Activated naive CD4-positive, alpha-beta T cell treated with anti-CD3 and anti-CD28 coated beads, Interleukin-2, amount 50 U/mL, for 16 hours (primary cell): ENCODE results near the gene GIMAP7.
"Not testable (repeated sequence)": the region's sequence is repeated elsewhere in the genome, so short reads cannot be mapped to it uniquely, and the experiment has no call there.

Experiments used
- DNase-seq: peaks from one replicate; pipeline ENCODE4 v3.0.0-alpha.2; 2020

The GIMAP7 gene

GRCh38 chr7:150514748-150515222, at the start of gene GIMAP7:
Gene GIMAP7, plus strand, starts transcription at chr7:150514872. Its CDS starts 5,103 bp downstream, at chr7:150519975.
- DNase-seq = peak; percentile 65

GRCh38 chr7:150464962-150465361, 49.7 kb upstream of the GIMAP7 start:
- no peak for DNase-seq

GRCh38 chr7:150465414-150465813, 49.3 kb upstream of the GIMAP7 start:
- no peak for DNase-seq

GRCh38 chr7:150466477-150466876, 48.2 kb upstream of the GIMAP7 start:
- DNase-seq = no peak

- DNase-seq = peak; percentile 46
Observed at GRCh38 chr7:150468241-150468640, 46.4 kb upstream of the GIMAP7 start.

GRCh38 chr7:150471886-150472285, 42.8 kb upstream of the GIMAP7 start:
- no peak for DNase-seq

- no peak for DNase-seq
Observed at GRCh38 chr7:150473902-150474301, 40.8 kb upstream of the GIMAP7 start.

- no peak for DNase-seq
Observed at GRCh38 chr7:150476285-150476684, 38.4 kb upstream of the GIMAP7 start.

- DNase-seq = no peak
Observed at GRCh38 chr7:150476819-150477631, 37.6 kb upstream of the GIMAP7 start.

GRCh38 chr7:150479023-150479716, 35.5 kb upstream of the GIMAP7 start:
- DNase-seq = no peak

GRCh38 chr7:150481186-150481920, 33.3 kb upstream of the GIMAP7 start:
- no peak for DNase-seq

GRCh38 chr7:150481922-150482321, 32.8 kb upstream of the GIMAP7 start:
- no peak for DNase-seq

GRCh38 chr7:150483514-150483913, 31.2 kb upstream of the GIMAP7 start:
- not testable (repeated sequence) for DNase-seq

- not testable (repeated sequence) for DNase-seq
Observed at GRCh38 chr7:150484071-150484470, 30.6 kb upstream of the GIMAP7 start.

- DNase-seq = no peak
Observed at GRCh38 chr7:150487625-150488024, 27.0 kb upstream of the GIMAP7 start.

GRCh38 chr7:150489782-150490181, 24.9 kb upstream of the GIMAP7 start:
- no peak for DNase-seq

- DNase-seq = not testable (repeated sequence)
Observed at GRCh38 chr7:150493442-150493841, 21.2 kb upstream of the GIMAP7 start.

GRCh38 chr7:150502519-150502918, 12.2 kb upstream of the GIMAP7 start:
- DNase-seq = no peak

- no peak for DNase-seq
Observed at GRCh38 chr7:150503155-150503554, 11.5 kb upstream of the GIMAP7 start.

GRCh38 chr7:150503581-150503980, 11.1 kb upstream of the GIMAP7 start:
- DNase-seq = no peak

GRCh38 chr7:150507947-150508602, 6.6 kb upstream of the GIMAP7 start:
- DNase-seq = no peak

GRCh38 chr7:150511048-150511447, 3.6 kb upstream of the GIMAP7 start:
- no peak for DNase-seq

GRCh38 chr7:150513758-150514157, 914 bp upstream of the GIMAP7 start:
- no peak for DNase-seq
